Measurements from ENCODE around the gene PRKCE.

- TF ChIP-seq RXRA (IDR thresholded peaks at IDR 0.05) (no peak), RAD21 (IDR thresholded peaks at IDR 0.05) (no peak), TAF1 (conservative IDR thresholded peaks at IDR 0.05) (no peak), REST (IDR thresholded peaks at IDR 0.05) (no peak), NR2F2 (IDR thresholded peaks at IDR 0.05) (no peak), SP1 (IDR thresholded peaks at IDR 0.05) (no peak), JUND (IDR thresholded peaks at IDR 0.05) (no peak), MAX (IDR thresholded peaks at IDR 0.05) (no peak), HNF4A (conservative IDR thresholded peaks at IDR 0.05) (no peak), EGR1 (IDR thresholded peaks at IDR 0.05; ENCODE audit: low read depth in 2 of 2) (no peak), FOXA1 (IDR thresholded peaks at IDR 0.05) (no peak), YY1 (IDR thresholded peaks at IDR 0.05) (no peak)
- TF ChIP-seq, protein P1, sequence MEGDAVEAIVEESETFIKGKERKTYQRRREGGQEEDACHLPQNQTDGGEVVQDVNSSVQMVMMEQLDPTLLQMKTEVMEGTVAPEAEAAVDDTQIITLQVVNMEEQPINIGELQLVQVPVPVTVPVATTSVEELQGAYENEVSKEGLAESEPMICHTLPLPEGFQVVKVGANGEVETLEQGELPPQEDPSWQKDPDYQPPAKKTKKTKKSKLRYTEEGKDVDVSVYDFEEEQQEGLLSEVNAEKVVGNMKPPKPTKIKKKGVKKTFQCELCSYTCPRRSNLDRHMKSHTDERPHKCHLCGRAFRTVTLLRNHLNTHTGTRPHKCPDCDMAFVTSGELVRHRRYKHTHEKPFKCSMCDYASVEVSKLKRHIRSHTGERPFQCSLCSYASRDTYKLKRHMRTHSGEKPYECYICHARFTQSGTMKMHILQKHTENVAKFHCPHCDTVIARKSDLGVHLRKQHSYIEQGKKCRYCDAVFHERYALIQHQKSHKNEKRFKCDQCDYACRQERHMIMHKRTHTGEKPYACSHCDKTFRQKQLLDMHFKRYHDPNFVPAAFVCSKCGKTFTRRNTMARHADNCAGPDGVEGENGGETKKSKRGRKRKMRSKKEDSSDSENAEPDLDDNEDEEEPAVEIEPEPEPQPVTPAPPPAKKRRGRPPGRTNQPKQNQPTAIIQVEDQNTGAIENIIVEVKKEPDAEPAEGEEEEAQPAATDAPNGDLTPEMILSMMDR (IDR thresholded peaks at IDR 0.05; ENCODE audit: low read depth, low read length, missing input control): no peak
- TF ChIP-seq, protein P2, sequence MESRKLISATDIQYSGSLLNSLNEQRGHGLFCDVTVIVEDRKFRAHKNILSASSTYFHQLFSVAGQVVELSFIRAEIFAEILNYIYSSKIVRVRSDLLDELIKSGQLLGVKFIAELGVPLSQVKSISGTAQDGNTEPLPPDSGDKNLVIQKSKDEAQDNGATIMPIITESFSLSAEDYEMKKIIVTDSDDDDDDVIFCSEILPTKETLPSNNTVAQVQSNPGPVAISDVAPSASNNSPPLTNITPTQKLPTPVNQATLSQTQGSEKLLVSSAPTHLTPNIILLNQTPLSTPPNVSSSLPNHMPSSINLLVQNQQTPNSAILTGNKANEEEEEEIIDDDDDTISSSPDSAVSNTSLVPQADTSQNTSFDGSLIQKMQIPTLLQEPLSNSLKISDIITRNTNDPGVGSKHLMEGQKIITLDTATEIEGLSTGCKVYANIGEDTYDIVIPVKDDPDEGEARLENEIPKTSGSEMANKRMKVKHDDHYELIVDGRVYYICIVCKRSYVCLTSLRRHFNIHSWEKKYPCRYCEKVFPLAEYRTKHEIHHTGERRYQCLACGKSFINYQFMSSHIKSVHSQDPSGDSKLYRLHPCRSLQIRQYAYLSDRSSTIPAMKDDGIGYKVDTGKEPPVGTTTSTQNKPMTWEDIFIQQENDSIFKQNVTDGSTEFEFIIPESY (IDR thresholded peaks at IDR 0.05): no peak
Measured at GRCh38 chr2:45765007-45765727, 113.7 kb downstream of the PRKCE start.

All from liver (tissue), 3 donors.